Mesenteric fat pad (tissue), 1 donor: Measurements from ENCODE around the gene ADAMTS2. TPM values are rescaled to one million over a fixed set of nuclear protein-coding genes. Genes with fewer than 3 reads are reported as not detected.

Experiments
- DNase-seq: peaks from one replicate; pipeline ENCODE4 v3.0.0-alpha.2; 2020; ENCODE audit warnings: low spot score
- total RNA-seq: library from RNA; stranded (reverse); fragmentation: NEBNext Ultra II Directional; extraction: Animal tissue kit (Norgen Biotek cat#: 25700); gene quantifications from one replicate; pipeline ENCODE4 v1.2.1, GENCODE V29; 2021
- donor health status: DM: yes; HTN: yes; CAD: no.

ADAMTS2 gene
- total RNA-seq, 1 donor from 2014 or later = 79.4 TPM

- DNase-seq = no peak
These were observed 159.9 kb downstream of the ADAMTS2 start for GRCh38 chr5:179185256-179185940.

- DNase-seq = no peak
These were observed 160.7 kb downstream of the ADAMTS2 start for GRCh38 chr5:179184521-179185050.

- DNase-seq = no peak
These were observed 161.8 kb downstream of the ADAMTS2 start for GRCh38 chr5:179183481-179183880.

DNA sequence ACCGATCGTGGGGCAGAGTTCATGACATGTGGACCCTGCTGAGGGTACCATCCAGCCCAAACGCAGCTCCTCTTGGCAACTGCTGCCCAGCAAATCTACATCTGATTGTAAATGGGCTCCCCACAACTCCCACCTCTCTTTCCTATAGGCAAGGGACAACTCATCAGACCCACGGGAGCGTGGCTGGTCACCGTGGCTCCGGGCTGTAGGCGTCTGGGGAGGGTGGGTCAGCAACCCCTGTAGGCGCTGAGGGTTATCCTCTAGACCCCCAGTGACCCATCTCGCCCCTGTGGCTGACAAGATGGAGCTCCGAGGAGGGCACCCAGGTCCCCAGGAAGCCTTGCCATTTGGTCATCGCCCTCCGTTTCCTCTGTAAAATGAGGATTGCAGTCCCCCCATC lies 162.7 kb downstream of the ADAMTS2 start:
- DNase-seq = no peak

GRCh38 chr5:179181988-179182387 lies 163.3 kb downstream of the ADAMTS2 start:
- DNase-seq = no peak

DNA sequence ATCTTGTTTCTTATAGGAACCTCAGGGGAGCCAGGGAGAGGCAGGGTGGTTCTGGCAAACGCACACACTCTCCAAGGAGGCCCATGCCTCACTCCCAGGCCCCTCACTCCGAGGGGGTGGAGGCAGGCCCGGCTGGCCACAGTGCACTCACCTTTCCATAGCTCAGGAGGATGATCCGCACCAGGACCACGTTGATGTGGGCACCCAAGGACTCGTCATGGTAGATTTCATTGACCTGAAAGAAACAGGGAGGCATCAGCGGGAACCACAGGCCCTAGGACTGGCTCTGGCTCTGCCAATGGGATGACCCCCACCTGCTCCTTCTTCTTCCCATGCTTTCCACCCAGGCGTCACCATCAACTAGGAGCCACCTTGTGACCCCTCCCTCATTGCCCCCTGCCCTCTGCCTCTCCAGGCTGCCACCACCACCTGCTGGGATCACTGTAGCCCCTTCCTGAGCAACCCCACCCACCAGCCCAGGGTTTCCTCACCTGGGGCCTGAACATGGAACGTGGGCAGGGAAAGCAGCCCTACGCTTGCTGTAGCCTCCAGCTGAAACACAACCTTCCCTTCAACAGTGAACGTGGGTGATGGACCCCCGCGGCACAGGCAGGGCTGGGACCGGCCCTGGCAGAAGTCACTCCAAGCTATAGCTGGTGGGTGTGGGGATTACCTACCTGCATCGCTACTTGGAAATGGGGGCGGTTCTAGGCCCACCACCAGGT lies 164.2 kb downstream of the ADAMTS2 start:
- DNase-seq = no peak

- no peak for DNase-seq
These were observed 165.1 kb downstream of the ADAMTS2 start for GRCh38 chr5:179180061-179180610.

DNA sequence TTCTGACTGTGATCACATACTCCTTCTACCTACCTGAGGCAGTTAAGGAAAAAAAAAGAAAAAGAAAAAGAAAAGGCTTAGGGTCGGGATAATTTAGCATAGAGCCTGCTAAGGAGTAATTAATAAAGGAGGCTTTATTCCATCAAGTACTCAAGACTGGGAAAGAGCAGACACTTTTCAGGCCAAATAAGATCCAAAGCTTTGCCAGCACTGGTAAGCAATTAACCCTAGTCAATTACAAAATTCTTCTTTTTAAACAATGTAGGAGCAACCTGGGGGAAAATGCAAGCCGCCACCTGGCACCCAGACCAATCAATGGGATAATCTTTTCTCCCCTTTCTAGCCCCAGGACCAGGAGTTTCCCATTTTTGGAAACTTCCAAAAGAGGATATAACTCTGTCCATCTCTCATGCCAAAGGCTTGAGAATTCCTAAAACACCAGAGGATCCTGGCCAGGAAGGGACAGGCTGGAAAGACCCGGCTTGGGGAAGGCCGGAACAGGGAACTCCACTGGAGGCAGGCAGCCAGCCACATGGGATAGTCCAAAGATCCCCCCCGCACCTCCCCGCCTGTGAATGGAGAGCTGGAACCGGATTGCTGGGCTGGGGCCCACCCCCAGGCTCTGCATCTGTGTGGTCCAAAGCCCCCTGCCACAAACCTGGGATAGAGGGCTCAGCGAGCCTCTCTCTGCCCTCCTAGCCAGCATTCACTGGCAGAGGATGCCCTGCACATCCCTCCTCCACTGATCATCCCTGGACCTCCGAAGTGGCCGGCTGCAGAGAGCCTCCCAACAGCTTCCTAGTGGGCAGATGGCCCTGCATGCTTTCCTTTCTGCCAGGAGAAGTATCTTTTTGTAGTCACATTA lies 167.3 kb downstream of the ADAMTS2 start:
- no peak for DNase-seq

DNA sequence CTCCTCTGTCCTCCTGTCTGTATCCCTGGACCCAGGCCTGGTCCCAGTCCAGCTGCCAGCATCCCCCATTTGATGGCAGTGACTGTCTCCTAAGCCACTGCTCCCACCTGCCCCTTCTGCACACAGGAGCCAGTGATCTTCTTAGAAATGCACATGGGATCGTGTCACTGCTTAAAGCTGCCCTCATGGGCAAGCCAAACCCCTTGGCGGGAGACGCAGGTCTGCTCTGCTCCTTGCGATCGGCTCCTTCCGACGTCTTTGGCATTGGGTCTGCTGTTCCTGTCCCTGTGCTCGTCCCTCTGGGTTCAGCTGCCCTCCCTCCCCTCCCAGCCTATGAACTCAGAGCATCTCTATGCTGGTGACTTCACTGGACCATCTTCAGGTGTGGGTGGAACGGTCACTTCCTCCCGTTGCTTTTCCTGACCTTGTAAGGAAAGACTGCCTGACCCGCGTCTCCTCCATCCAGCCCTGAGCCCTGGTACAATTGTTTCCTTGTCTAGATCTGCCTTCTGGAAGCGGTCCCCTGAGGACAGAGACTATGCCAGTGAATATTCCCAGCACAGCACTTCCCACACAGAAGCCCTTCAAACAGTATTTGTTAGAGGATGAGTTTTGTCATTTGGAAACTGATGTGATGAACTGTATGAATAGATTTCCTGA lies 168.6 kb downstream of the ADAMTS2 start:
- no peak for DNase-seq

DNA sequence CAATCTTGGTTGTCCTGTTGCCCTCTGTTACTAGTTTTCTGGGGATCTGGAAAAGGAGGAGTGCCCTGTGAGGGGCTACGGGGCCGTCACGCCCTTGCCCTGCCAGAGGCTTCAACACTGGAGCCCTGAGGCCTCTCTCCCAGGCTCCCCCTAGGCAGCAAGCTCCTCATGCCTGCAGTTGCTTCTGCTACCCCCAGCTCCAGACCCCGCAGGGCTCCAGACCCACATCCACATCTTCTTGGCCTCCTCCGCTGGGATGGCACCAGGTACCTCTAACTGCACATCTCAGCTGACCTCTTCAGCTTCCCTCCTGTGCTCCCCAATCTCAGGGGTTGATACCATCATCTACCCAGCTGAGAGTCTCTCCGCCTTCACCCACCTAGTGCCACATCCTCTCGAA lies 169.1 kb downstream of the ADAMTS2 start:
- no peak for DNase-seq

DNA sequence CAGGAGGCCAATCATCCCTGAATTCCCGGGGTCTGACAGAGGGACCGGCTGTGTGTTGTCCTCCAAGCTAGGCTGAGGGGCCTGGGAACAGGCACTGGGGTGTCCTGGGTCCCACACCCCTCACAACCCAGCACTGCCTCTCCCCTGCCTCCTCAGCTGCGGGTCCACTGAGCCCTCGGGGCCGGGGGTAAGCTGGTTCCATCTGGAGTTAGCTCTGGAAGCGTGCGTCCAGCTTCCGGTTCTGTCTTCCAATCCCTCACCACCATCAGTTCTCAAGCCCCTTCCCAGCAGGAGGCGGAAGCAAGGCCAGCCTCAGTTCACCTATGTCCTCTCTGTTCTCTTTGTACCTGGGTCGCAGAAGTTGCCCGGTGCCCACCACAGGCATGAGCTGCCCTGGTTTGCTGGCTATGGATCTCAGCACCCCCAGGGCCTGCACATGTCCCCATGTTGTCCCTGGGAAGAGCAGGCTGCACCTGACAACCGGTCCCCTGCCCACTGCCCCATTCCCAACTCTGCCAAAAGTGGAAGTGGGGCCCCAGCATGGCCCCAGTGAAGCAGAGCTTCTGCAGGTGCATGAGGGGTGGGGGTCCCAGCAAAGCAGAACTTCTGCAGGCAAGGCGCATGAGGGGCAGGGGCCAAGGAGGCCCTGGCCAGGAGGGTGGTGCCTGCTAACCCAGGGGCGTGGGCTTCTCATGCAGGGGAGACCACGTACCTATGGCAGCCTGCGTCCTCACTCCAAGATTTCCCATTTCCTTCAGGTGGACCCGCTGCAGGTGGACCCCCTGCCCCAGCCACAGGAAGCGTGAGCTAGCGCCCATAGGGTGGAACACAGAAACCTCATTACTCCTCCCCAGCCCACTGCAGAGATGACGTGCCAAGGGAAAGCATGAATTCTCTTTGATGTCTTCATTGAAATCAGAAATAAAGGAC lies 173.2 kb downstream of the ADAMTS2 start:
- no peak for DNase-seq

GRCh38 chr5:179171251-179171815 lies 173.9 kb downstream of the ADAMTS2 start:
- no peak for DNase-seq

DNA sequence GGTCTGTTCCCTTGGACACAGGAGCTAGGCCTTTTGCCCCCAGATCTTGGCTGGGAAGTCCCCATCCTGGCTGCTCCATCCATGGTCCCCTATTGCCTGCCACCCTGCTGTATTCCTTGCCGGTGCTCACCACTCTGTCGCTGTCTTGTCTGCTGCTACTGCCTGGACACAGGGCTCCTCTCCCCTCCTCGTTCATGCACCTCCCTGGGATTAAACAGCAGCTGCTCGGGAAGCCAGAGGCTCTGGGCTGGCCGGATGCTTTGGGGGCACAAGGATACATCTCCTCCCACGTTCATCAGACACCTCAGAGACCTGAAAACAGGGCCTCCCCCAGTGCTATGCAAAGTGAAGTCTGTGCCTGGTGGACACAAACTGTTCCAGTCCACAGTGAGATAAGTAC lies 174.7 kb downstream of the ADAMTS2 start:
- DNase-seq = no peak

- DNase-seq = no peak
These were observed 175.4 kb downstream of the ADAMTS2 start for GRCh38 chr5:179169836-179170235.

GRCh38 chr5:179168664-179169063 lies 176.6 kb downstream of the ADAMTS2 start:
- peak; percentile 67 for DNase-seq

DNA sequence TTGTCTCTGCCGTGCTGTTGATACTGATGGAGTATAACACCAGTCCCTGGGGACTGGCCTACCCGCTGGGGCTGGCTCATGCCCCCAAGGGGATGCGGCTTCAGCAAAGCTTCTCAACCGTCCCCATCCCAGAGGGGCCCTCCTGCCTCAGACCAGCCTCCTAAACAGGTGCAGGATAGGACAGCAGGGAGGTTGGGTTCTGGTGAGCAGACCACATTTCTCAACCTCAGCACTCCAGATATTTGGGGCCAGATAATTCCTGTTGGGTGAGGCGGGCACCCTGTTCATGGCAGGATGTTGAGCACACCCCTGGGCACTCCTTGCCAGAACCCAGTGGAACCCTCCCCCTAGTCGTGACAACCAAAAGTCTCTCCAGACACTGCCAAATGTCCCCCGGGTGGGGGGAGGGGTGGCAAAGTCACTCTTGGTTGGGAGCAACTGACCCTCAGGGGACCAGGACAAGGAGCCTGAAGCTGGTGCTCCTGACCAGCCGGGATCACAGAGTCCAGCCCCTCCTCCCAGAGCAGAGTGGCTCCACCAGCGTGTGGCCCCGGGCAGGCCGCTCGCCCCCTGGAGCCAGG lies 177.3 kb downstream of the ADAMTS2 start:
- DNase-seq = peak; percentile 87

DNA sequence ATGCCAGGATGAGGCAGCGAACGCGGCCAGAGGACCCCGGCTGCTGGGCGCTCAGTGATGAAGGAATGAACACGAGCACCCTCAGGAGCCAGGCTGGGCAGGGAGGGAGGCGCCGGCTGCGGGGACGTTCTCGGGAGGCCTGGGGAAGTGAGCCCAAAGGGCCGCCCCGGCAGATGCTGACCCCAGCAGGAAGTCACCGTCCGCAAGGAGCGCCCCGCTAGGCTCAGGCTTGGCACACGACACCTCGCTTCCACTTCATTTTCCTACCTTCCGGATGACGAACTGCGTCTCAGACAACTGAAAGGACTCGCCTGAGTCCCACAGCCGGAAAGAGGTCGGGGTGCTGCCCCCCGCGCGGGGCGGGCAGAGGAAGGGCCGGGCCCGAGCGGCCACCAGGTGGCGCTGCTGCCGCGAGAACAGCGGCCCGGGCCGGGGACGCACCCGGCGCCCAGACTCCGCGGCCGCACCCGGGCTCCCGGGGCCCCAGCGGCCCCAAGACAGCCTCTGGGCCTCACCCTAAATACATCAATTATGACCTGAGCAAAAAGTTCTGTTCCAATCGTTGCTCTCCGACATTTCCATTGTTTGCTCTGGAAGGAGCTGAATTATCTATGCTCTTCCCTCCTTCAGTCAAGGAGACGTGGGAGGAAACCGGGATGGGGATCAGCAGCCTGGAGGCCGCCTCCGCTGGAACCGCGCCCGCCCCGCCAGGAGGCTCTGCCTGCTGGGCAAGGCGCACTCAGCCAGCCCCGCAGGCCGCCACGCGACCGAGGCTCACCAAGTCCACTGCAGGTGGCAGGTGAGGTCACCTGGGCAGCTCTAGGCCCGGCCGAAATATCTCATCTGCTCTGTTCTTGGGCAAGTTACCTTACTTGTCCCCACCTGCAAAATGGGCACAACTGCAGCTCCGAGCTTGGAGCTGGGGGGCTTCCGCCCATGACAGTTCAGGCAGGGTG lies 178.1 kb downstream of the ADAMTS2 start:
- peak; percentile 90 for DNase-seq
